Measurements from ENCODE around the gene ITGB3BP.

DNA sequence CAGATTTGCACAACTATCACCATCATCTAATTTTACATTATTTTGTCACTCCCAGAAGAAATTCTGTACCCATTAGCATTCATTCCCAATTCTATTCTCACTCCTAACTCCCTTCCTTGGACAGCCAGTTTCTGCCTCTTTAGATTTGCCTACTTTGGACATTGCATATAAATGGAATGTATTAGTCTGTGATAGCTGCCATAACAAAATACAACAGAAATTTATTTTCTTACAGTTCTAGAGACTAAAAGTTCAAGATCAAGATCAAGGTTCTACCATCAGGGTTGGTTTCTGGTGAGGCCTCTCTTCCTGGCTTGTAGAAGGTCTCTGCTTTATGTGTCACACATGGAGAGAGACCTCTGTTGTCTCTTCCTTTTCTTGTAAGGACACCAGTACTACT lies 93.7 kb downstream of the ITGB3BP start:
- TF ChIP-seq, protein P1, sequence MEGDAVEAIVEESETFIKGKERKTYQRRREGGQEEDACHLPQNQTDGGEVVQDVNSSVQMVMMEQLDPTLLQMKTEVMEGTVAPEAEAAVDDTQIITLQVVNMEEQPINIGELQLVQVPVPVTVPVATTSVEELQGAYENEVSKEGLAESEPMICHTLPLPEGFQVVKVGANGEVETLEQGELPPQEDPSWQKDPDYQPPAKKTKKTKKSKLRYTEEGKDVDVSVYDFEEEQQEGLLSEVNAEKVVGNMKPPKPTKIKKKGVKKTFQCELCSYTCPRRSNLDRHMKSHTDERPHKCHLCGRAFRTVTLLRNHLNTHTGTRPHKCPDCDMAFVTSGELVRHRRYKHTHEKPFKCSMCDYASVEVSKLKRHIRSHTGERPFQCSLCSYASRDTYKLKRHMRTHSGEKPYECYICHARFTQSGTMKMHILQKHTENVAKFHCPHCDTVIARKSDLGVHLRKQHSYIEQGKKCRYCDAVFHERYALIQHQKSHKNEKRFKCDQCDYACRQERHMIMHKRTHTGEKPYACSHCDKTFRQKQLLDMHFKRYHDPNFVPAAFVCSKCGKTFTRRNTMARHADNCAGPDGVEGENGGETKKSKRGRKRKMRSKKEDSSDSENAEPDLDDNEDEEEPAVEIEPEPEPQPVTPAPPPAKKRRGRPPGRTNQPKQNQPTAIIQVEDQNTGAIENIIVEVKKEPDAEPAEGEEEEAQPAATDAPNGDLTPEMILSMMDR (IDR thresholded peaks at IDR 0.05; ENCODE audit: poor library complexity): no peak
- TF ChIP-seq EZH2 (IDR thresholded peaks at IDR 0.05; ENCODE audit: borderline replicate concordance): no peak
